Natural killer cell (primary cell): ENCODE results near the gene OTP. TPM values are rescaled to one million over a fixed set of nuclear protein-coding genes. Genes with fewer than 3 reads are reported as not detected.

Experiments
- ATAC-seq, 3 donors: fragments of 150-1000 bp in 2 of 3; fragments of 200-7000 bp in 1 of 3; cut with Tn5 transposase; 1 replicate in 1 of 3; 2 replicates in 2 of 3; pipeline ENCODE4 v1.10.0; 2021; ENCODE audit warnings: mild to moderate bottlenecking in 2 of 3, moderate library complexity in 2 of 3
- DNase-seq, 2 donors: peaks; one replicate each; pipeline versions ENCODE4 v3.0.0 to v3.0.0-alpha.2; 2013 to 2021; ENCODE audit warnings: mixed read lengths in 1 of 2
- H3K27ac ChIP-seq: one replicate; pipeline ENCODE4 v1.5.1; 2013; ENCODE audit warnings: mild to moderate bottlenecking, low read length
- H3K27me3 ChIP-seq: one replicate; pipeline ENCODE4 v1.6.1; 2013; ENCODE audit warnings: low read length; ENCODE audit not compliant: control insufficient read depth, insufficient read depth
- H3K36me3 ChIP-seq: one replicate; pipeline ENCODE4 v1.6.1; 2013; ENCODE audit warnings: low read length; ENCODE audit not compliant: control insufficient read depth, insufficient read depth
- H3K4me1 ChIP-seq: one replicate; pipeline ENCODE4 v1.6.1; 2013; ENCODE audit warnings: low read length; ENCODE audit not compliant: control insufficient read depth, insufficient read depth
- H3K4me3 ChIP-seq: one replicate; pipeline ENCODE4 v1.5.1; 2013; ENCODE audit warnings: low read length
- H3K9me3 ChIP-seq: one replicate; pipeline ENCODE4 v1.6.1; 2013; ENCODE audit warnings: low read length; ENCODE audit not compliant: control insufficient read depth, insufficient read depth
- H3K27ac Mint-ChIP-seq, 2 donors: one replicate each; pipeline ENCODE4 v1.8.0; 2022; ENCODE audit warnings: mild to moderate bottlenecking in 2 of 2, mixed read lengths in 2 of 2, moderate library complexity in 1 of 2
- H3K27me3 Mint-ChIP-seq, 2 donors: one replicate each; pipeline ENCODE4 v1.8.0; 2022; ENCODE audit warnings: low read depth in 2 of 2, mixed read lengths in 2 of 2
- H3K36me3 Mint-ChIP-seq: one replicate; pipeline ENCODE4 v1.8.0; 2022; ENCODE audit warnings: mixed read lengths
- H3K4me1 Mint-ChIP-seq, 2 donors: one replicate each; pipeline ENCODE4 v1.8.0; 2022; ENCODE audit warnings: mixed read lengths in 2 of 2
- H3K4me3 Mint-ChIP-seq: one replicate; pipeline ENCODE4 v1.8.0; 2022; ENCODE audit warnings: mild to moderate bottlenecking, moderate library complexity, mixed read lengths
- H3K9me3 Mint-ChIP-seq, 2 donors: one replicate each; pipeline ENCODE4 v1.8.0; 2022; ENCODE audit warnings: mixed read lengths in 2 of 2
- CTCF ChIP-seq: fragments of 200-600 bp; IDR thresholded peaks from one replicate; pipeline ENCODE4 v1.8.0; 2022; ENCODE audit warnings: antibody characterized with exemption
- WGBS: methylation state at CpG from one replicate; pipeline ENCODE4 v1.1.7; 2013; ENCODE audit warnings: missing lambda C conversion rate; ENCODE audit not compliant: insufficient coverage; 5-methylcytosine and 5-hydroxymethylcytosine counted together
- intact Hi-C: fragments of 100-400 bp; cut with micrococcal nuclease; formaldehyde crosslinking; loops from one replicate; pipeline ENCODE4 v1.14.2; 2022
- total RNA-seq, 4 donors: library from RNA; stranded (reverse); fragments of 120-200 nt in 1 of 4; gene quantifications; one replicate each; pipeline versions ENCODE4 v1.2.3 to v1.2.4, GENCODE V29; 2013 to 2022

Gene OTP
- total RNA-seq, 3 donors from 2014 or later (not counting 1 experiment from before 2014, with no cell fraction given): not detected

- Mint-ChIP-seq H3K9me3 (peaks cover 0 to 2% of the 10 kb centered on the region in 2 donors), H3K36me3 (no peaks in the 10 kb centered on the region), H3K27ac (no peak overlapping the region), H3K4me3 (no peak overlapping the region), H3K27me3 (peaks cover 45 to 85% of the 10 kb centered on the region in 2 donors), H3K4me1 (no peaks in the 10 kb centered on the region)
- Histone ChIP-seq H3K27ac (no peak overlapping the region), H3K4me3 (no peak overlapping the region), H3K27me3 (peaks cover 7% of the 10 kb centered on the region), H3K36me3 (no peaks in the 10 kb centered on the region), H3K9me3 (no peaks in the 10 kb centered on the region), H3K4me1 (no peaks in the 10 kb centered on the region)
- DNase-seq (no peak), ATAC-seq (no peak)
- TF ChIP-seq CTCF: no peak
- WGBS: 62% methylated on average over 2 of the region's 2 CpGs
- intact Hi-C loops: no loop called here
Observed at GRCh38 chr5:77651343-77651742, 12.8 kb upstream of the OTP start.

- 58% methylated on average over 1 of the region's 1 CpG for WGBS
- H3K27ac Mint-ChIP-seq: no peak overlapping the region
- TF ChIP-seq CTCF: no peak
- DNase-seq (no peak), ATAC-seq (no peak)
- H3K27me3 Mint-ChIP-seq: peaks cover 48 to 83% of the 10 kb centered on the region in 2 donors
- no peak overlapping the region for H3K4me3 Mint-ChIP-seq
- Histone ChIP-seq H3K4me3 (no peak overlapping the region), H3K4me1 (peaks cover 2% of the 10 kb centered on the region), H3K27me3 (peaks cover 14% of the 10 kb centered on the region), H3K27ac (no peak overlapping the region), H3K36me3 (no peaks in the 10 kb centered on the region), H3K9me3 (no peaks in the 10 kb centered on the region)
- H3K4me1 Mint-ChIP-seq: no peaks in the 10 kb centered on the region
- H3K36me3 Mint-ChIP-seq: no peaks in the 10 kb centered on the region
- H3K9me3 Mint-ChIP-seq: peaks cover 0 to 2% of the 10 kb centered on the region in 2 donors
- intact Hi-C loops: no loop called here
Observed at GRCh38 chr5:77650686-77651085, 12.2 kb upstream of the OTP start.

GRCh38 chr5:77649776-77650175, 11.3 kb upstream of the OTP start:
- peaks cover 18% of the 10 kb centered on the region for H3K27me3 ChIP-seq
- TF ChIP-seq CTCF: no peak
- no peak overlapping the region for H3K4me3 ChIP-seq
- H3K4me1 Mint-ChIP-seq: peaks cover 0 to 6% of the 10 kb centered on the region in 2 donors
- H3K27ac ChIP-seq: no peak overlapping the region
- intact Hi-C loops: no loop called here
- H3K9me3 ChIP-seq: no peaks in the 10 kb centered on the region
- peaks cover 6% of the 10 kb centered on the region for H3K4me1 ChIP-seq
- no peak overlapping the region for H3K27ac Mint-ChIP-seq
- peaks cover 53 to 83% of the 10 kb centered on the region in 2 donors for H3K27me3 Mint-ChIP-seq
- peaks cover 0 to 2% of the 10 kb centered on the region in 2 donors for H3K9me3 Mint-ChIP-seq
- H3K4me3 Mint-ChIP-seq: no peak overlapping the region
- no peaks in the 10 kb centered on the region for H3K36me3 Mint-ChIP-seq
- DNase-seq: no peak
- no peaks in the 10 kb centered on the region for H3K36me3 ChIP-seq
- no peak for ATAC-seq
- WGBS: 87% methylated on average over 2 of the region's 2 CpGs

- Mint-ChIP-seq H3K4me3 (peak overlapping the region; percentile 58), H3K36me3 (peaks cover 6% of the 10 kb centered on the region), H3K27me3 (peaks cover 63 to 91% of the 10 kb centered on the region in 2 donors), H3K9me3 (peaks cover 0 to 2% of the 10 kb centered on the region in 2 donors), H3K4me1 (peaks cover 10 to 20% of the 10 kb centered on the region in 2 donors), H3K27ac (no peak overlapping the region)
- H3K4me3 ChIP-seq: no peak overlapping the region
- no peak for TF ChIP-seq CTCF
- no peak for ATAC-seq
- no peaks in the 10 kb centered on the region for H3K36me3 ChIP-seq
- WGBS: 56% methylated on average over 10 of the region's 11 CpGs
- intact Hi-C loops: no loop called here
- H3K27ac ChIP-seq: no peak overlapping the region
- H3K4me1 ChIP-seq: peaks cover 20% of the 10 kb centered on the region
- peaks cover 53% of the 10 kb centered on the region for H3K27me3 ChIP-seq
- DNase-seq: no peak
- peaks cover 4% of the 10 kb centered on the region for H3K9me3 ChIP-seq
Observed at GRCh38 chr5:77645995-77646639, 7.6 kb upstream of the OTP start.
